Glomerular endothelial cell (primary cell): ENCODE measurements around the gene ENPP7. TPM values are rescaled to one million over a fixed set of nuclear protein-coding genes. Genes with fewer than 3 reads are reported as not detected.
"Not testable (repeated sequence)": the region's sequence is repeated elsewhere in the genome, so short reads cannot be mapped to it uniquely, and the experiment has no call there.

Experiments
- DNase-seq: peaks from one replicate; pipeline ENCODE4 v3.0.0-alpha.2; 2011; ENCODE audit warnings: low read depth, low spot score; ENCODE audit errors: extremely low read depth
- total RNA-seq: library from RNA; depleted of rRNA; stranded (reverse); fragments of >200 nt; gene quantifications from 2 replicates; pipeline ENCODE4 v1.2.3, GENCODE V29; 2015

Gene ENPP7
- total RNA-seq, 1 donor from 2014 or later = not detected

DNA sequence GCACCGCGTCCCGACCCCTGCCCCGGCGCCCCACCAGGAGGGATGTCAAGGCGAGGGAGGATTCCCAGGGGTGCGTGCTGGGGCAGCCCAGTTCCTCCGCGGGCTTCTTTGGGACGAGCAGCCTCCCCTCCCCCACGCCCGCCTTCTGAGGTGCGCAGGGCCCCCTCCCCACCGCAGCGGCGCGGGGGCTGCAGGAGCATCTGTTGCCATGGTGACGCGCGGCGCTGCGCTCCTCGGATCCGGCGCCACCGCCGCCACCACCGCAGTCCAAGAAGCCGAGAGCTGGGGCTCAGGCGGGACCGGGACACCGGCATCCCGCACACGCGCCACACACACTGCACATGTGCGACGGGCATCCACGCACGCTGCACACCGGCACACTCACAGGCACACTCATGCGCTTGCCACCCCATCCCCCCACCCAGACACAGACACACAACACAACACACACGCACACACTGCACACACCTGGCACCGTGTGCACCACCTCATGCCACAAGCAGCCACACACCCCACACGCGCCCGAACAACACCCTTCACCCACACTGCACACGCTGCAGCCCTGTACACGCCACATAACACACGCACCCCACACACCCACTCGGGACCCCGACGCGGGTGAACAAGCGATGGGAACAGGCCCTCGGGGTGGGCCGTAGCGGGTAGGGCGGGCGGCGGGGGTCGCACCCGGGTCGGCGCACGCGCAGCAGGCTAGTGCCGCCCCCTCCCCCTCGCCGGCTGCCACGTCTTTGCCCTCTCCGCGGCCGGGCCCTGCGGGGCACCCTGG is 17.0 kb downstream of the ENPP7 start:
- no peak for DNase-seq

- no peak for DNase-seq
Observed at GRCh38 chr17:79748295-79749099, 17.8 kb downstream of the ENPP7 start.

DNA sequence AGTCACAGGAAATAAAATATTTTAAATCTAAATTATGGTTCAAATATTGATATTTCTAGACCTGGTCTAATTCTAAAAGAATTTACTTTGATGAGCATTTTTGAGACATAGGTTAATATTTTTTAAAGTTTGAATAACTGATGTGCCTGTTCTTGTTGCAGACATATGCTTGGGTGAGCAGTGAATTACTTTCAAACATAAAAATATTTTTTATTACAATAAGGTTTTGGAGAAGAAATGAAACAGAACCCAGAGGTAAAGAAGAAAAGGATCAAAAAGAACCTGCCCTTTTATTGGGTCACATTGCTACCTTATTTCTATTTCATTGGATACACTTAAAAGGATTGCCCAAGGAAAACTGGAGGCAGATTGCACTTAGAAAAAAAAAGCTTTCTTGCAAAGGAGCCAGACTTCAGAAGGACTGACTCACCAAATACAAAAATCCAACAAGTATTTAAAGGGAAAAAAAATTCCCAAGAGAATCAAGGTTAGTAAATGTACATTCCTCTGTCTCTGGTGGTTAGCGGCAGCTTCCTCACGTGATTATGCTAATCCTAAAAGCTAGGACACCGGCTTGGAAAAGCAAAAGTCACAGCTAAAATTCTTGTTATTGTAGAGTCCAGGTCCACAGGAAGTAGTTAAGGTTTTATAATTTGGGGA is 18.5 kb downstream of the ENPP7 start:
- no peak for DNase-seq

- DNase-seq = no peak
Observed at GRCh38 chr17:79749958-79750357, 19.2 kb downstream of the ENPP7 start.

DNA sequence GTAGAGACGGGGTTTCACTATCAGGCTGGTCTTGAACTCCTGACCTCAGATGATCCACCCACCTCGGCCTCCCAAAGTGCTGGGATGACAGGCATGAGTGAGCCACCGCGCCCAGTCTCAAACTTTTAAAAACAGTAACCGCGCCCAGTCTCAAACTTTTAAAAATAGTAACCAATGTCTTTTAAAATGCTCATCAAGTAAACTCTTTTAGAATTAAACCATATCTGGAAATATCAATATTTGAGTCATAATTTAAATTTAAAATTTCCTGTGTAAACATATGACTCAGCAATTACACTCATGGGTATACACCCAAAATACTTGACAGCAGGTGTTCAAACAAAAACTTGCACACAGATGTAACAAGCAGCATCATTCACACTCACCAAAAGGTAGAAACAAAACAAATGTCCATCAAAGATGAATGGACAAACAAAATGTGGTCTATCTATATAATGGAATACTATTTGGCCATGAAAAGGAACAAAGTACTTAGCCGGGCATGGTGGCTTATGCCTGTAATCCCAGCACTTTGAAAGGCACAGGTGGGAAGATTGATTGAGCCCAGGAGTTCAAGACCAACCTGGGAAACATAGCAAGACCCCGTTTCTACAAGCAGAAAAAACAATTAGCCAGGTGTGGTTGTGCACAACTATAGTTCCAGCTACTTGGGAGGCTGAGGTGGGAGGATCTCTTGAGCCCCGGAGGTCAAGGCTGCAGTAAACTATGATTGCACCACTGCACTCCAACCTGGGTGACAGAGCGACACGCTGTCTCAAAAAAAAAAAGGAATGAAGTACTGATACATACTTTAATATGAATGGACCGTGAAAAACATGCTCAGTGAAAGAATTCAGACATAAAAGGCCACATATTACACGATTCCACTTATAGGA is 20.2 kb downstream of the ENPP7 start:
- no peak for DNase-seq

DNA sequence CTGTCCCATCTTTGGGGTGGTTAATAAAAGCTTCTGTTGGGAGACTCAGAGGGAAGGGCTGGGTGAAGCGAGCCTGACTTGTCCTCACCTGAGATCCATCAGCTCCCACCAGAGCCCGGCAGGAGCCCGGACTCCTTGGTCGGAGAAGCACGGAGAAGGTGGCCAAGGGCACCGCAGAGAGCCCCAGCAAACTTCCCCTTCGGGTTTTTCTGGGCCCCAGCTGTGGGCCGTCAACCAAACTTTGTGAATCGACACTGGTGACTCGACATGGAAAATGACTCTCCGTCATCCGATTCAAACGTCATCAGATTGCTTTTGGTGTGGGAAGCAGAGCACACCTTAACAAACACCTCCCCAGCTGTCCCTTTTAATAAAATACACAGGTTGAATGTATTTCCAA is 21.4 kb downstream of the ENPP7 start:
- DNase-seq = no peak

GRCh38 chr17:79754370-79754769 is 23.6 kb downstream of the ENPP7 start:
- DNase-seq = no peak

DNA sequence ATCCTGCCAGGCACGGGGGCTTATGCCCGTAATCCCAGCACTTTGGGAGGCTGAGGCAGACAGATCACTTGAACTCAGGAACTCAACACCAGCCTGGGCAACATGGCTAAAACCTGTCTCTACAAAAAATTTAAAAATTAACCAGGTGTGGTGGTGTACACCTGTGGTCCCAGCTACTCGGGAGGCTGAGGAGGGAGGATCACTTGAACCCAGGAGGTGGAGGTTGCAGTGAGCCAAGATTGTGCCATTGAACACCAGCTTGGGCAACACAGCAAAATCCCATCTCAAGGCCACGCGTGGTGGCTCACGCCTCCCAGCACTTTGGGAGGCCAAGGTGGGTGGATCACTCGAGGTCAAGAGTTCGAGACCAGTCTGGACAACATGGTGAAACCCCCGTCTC is 24.2 kb downstream of the ENPP7 start:
- not testable (repeated sequence) for DNase-seq

DNA sequence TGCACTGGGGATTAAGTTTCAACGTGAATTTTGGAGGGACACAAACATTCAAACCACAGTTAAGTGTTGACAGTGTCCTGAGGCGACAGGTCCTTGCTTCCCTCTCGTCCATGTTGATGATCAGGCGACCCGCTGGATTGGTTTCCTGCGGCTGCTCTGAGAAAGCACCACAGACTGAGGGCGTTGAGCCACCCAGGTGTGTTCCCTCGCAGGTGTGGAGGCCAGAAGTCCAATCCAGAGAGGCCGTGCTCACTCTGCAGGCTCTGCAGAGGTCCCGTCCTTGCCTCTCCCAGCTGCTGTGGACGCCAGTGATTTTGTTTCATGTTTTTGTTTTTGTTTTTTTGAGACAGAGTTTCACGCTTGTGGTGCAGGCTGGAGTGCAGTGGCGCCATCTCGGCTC is 24.8 kb downstream of the ENPP7 start:
- DNase-seq = no peak

GRCh38 chr17:79757140-79757745 is 26.5 kb downstream of the ENPP7 start:
- DNase-seq = no peak

DNA sequence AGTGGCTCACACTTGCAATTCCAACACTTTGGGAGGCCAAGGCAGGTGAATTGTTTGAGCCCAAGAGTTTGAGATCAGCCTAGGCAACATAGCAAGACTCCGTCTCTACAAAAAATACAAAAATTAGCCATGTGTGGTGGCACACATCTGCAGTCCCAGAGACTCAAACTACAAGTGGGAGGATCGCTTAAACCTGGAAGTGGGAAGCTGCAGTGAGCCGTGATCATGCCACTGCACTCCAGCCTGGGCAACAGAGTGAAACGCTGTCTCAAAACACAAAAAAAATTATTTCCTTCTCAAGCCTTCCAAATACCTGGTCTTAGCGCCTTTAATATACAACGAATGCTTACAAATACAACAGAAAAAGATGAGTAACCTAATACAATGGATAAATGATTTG is 27.5 kb downstream of the ENPP7 start:
- DNase-seq = no peak

DNA sequence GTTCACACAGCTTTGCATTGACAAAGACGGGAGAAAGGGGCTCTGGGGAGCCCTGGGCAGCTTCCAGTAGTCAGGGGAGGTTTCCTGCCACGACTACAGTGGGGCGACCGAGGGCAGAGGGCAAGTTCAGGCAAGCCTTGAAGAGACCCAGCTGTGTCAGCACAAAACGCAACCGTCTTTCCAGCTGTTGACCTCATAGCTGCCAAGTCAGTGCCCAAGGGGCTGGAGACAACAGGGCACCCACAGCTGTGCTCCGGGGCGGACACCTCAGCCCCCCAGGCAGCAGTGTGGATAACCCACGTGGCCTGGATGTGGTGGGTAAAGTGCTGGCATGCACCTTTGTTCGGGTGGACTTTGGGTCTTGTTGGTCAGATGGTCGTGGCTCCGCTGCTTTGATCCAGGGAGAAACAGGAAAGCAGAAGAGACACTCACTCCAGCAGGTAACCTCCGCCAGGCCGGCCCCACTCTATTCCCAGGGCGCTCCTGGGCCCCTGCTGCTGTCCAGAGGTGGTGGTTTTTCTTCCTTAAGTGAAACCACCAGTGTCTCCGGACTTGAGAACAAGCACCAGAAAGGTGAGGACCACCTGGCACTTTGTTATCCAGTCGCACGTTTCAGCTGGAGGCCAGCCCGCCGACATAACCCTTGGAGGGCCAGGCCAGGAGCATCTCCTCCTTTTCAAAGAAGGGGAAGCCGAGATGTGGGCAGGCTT is 29.6 kb downstream of the ENPP7 start:
- DNase-seq = no peak

DNA sequence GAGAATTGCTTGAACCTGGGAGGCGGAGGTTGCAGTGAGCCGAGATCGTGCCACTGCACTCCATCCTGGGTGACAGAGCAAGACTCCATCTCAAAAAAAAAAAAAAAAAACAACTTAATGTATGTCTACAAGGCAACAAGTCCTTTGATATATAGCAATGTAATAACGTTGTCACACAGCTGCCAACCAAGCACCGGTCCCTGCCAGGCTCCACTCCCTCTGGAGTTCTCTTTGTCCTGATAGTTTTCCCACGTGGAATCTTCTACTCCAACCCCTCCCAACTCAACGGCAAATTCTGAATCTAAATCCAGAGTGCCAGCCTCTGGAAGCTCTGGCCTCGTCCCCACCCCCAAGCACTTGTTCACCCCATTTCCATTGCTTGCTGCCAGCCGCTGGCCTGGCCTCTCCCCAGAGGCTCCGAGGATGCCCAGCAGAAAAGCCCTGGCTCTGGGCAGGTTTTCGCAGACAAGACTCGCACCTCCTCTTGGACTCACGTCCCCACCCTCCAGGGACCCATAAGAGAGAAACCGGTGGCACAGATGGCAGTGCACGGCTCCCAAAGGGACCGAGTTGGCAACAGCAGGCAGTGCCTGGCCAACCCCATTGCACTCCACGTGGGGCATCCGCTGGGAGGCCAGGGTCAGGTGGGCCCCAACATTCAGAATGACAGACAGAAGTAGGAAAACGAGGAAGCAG is 31.3 kb downstream of the ENPP7 start:
- DNase-seq = no peak

DNA sequence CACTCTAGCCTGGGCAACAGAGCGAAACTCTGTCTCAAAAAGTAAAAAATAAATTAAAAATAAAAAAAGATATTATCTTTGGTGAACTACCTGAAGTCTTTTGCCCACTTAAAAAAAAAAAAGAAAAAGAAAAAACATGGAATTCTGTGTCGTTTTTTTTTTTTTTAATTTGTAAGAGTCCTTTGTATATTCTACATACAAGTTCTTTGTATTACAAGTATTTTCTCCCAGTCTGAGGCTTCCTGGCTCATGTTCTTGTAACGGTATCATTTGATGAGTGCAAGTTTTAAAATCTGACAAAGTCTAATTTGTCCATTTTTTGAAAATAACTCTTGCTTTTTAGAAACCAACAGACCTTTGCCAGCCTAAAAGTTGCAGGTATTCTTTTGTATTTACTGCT is 35.0 kb downstream of the ENPP7 start:
- DNase-seq = no peak

DNA sequence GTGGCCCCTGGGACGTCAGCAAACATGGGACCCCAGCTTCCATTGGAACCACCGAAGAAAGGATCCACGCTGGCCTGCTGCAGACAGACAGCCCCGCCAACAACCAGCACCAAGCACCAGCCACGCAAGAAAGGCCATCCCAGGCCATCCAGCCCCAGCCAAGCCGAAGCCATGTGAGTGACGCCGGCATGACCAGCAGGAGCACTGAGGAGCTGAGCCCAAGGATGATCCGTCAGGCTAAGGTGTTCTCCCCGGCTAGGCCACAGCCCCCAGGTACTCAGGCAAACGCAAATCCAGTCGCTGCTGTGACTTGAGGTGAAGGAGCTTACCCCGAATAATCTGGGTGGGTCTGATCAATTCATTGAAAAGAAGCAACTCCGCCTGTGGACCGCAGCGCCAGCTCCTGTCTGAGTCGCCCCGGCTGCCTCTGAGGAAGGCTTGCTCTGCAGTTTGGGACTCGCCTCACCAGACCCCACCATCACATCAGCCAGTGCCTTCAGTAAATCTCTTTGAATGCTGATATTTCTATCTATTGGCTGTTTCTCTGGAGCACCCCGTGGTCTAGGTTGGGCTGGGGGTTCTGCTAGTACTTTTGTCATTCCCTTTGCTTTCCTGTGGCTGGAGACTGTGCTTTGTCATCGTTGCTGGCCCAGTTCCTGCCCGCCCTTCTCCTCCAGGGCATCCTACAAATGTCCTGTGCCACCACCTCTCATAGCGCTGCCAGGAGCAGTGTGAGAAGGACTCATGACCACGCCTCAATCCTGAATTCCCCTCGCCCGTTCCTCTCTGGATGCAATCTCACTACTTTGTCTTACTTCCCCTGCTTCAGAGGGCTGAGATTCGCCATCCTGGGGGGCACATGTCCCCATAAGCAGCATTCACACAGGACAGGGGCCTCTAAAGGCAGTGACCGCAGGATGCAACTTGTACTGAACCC is 39.1 kb downstream of the ENPP7 start:
- no peak for DNase-seq

DNA sequence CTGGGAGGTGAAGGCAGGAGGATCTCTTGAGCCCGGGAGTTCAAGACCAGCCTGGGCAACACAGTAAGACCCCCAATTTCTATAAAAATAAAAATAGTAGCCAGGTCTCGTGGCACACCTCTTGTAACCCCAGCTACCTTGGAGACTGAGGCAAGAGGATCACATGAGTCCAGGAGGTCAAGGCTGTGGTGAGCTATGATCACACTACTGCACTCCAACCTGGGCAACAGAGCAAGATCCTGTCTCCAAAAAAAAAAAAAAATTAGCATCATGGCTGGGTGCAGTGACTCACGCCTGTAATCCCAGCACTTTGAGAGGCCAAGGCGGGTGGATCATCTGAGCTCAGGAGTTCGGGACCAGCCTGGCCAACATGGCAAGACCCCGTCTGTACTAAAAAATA is 40.5 kb downstream of the ENPP7 start:
- no peak for DNase-seq

DNA sequence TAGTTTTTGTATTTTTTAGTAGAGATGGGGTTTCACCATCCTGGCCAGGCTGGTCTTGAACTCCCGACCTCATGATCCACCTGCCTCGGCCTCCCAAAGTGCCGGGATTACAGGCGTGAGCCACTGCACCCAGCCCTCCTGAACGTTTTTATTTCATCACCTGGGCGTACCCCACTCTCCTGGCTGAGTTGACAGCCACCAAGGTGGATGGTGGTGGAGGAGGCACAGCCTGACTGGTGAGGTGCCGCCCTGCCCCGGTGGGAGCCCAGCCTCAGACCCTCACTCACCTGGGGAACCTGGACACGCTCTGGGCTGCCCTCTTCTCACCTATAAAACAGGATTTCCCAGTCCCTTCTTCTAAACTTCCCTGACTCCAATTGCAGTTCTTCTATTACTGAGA is 42.0 kb downstream of the ENPP7 start:
- not testable (repeated sequence) for DNase-seq

- no peak for DNase-seq
Observed at GRCh38 chr17:79774561-79774975, 43.8 kb downstream of the ENPP7 start.
